HFF-Myc (cell line): ENCODE results near the gene ROCK2.
"Not testable (repeated sequence)": the region's sequence is repeated elsewhere in the genome, so short reads cannot be mapped to it uniquely, and the experiment has no call there.

Experiments
- DNase-seq: peaks from one replicate; pipeline ENCODE4 v3.0.0-alpha.2; 2011; ENCODE audit warnings: low read depth; ENCODE audit errors: extremely low read depth
- H3K4me3 ChIP-seq: replicated peaks from 2 replicates; pipeline ENCODE4 v1.5.1; 2011; ENCODE audit warnings: low read depth, mild to moderate bottlenecking, control low read depth, low read length
- CTCF ChIP-seq: IDR thresholded peaks from 2 replicates; pipeline ENCODE4 v1.5.1; 2012; ENCODE audit warnings: mild to moderate bottlenecking, low read depth, low read length, control low read depth; ENCODE audit errors: missing control alignments

Gene ROCK2

GRCh38 chr2:11256166-11256565 is 88.3 kb downstream of the ROCK2 start:
- no peak overlapping the region for H3K4me3 ChIP-seq
- DNase-seq = no peak
- TF ChIP-seq CTCF = no peak

- H3K4me3 ChIP-seq = no peak overlapping the region
- no peak for TF ChIP-seq CTCF
- no peak for DNase-seq
These were observed 90.3 kb downstream of the ROCK2 start for GRCh38 chr2:11254100-11254536.

GRCh38 chr2:11252458-11252857 is 92.0 kb downstream of the ROCK2 start:
- DNase-seq = not testable (repeated sequence)

GRCh38 chr2:11250400-11251196 is 93.8 kb downstream of the ROCK2 start:
- no peak overlapping the region for H3K4me3 ChIP-seq
- no peak for DNase-seq
- TF ChIP-seq CTCF = no peak

More at GRCh38 chr2:11252458-11252857, 92.0 kb downstream of the ROCK2 start:
- H3K4me3 ChIP-seq = not testable (repeated sequence)

- no peak overlapping the region for H3K4me3 ChIP-seq
- no peak for TF ChIP-seq CTCF
- no peak for DNase-seq
These were observed 99.1 kb downstream of the ROCK2 start for GRCh38 chr2:11245322-11245721.

- no peak for TF ChIP-seq CTCF
- DNase-seq = no peak
These were observed 100.2 kb downstream of the ROCK2 start for GRCh38 chr2:11244091-11244826.

GRCh38 chr2:11243512-11243911 is 100.9 kb downstream of the ROCK2 start:
- no peak for TF ChIP-seq CTCF

More at GRCh38 chr2:11244091-11244826, 100.2 kb downstream of the ROCK2 start:
- H3K4me3 ChIP-seq = no peak overlapping the region

More at GRCh38 chr2:11243512-11243911, 100.9 kb downstream of the ROCK2 start:
- no peak for DNase-seq
- no peak overlapping the region for H3K4me3 ChIP-seq
